ENCODE measurements around the gene PMM1. TPM values are rescaled to one million over a fixed set of nuclear protein-coding genes. Genes with fewer than 3 reads are reported as not detected.

PMM1 gene
- total RNA-seq, 1 experiment from 2014 or later = 30.5 TPM

GRCh38 chr22:41600976-41601375 lies 11.3 kb upstream of the PMM1 start:
- no TSS peak for BruUV-seq (replicated peaks)
- Histone ChIP-seq H3K4me1 (ENCODE audit: control insufficient read depth, insufficient read depth, low read length) (peaks cover 3% of the 10 kb centered on the region), H3K27ac (ENCODE audit: low read length) (no peak overlapping the region), H3K36me3 (ENCODE audit: control insufficient read depth, insufficient read depth, low read length) (no peaks in the 10 kb centered on the region), H3K4me3 (ENCODE audit: low read depth in 2 of 2, low read length in 2 of 2) (no peak overlapping the region), H3K9me3 (ENCODE audit: control insufficient read depth, insufficient read depth, low read depth, low read length) (no peaks in the 10 kb centered on the region), H3K27me3 (ENCODE audit: control insufficient read depth, insufficient read depth, low read length) (no peaks in the 10 kb centered on the region)
- ChIA-PET POLR2A (no interaction called here), CTCF (no interaction called here)
- ATAC-seq = no peak
- TF ChIP-seq SIN3A (IDR thresholded peaks at IDR 0.05; ENCODE audit: borderline replicate concordance, insufficient read depth, low read depth, low read length) (no peak), POLR2AphosphoS5 (IDR thresholded peaks at IDR 0.05; ENCODE audit: low read depth, low read length) (no peak), REST (IDR thresholded peaks at IDR 0.05; ENCODE audit: insufficient read depth in 1 of 2, low read depth in 2 of 2, low read length in 1 of 2) (no peak), CTCF (IDR thresholded peaks at IDR 0.05) (no peak), TCF7L2 (IDR thresholded peaks at IDR 0.05; ENCODE audit: low read depth, low read length) (no peak)
- no peak for DNase-seq (ENCODE audit: low read depth, low spot score)
- intact Hi-C loops (cut with micrococcal nuclease; ENCODE audit: unreplicated experiment) (no loop called here), in situ Hi-C loops (cut with HindIII; ENCODE audit: low pct_unique_long_range_greater_than_20kb, low sequenced_read_pairs) (no loop called here)

- CTCF ChIA-PET = no interaction called here
- H3K36me3 ChIP-seq (ENCODE audit: control insufficient read depth, insufficient read depth, low read length) = no peaks in the 10 kb centered on the region
- in situ Hi-C loops (cut with HindIII; ENCODE audit: low pct_unique_long_range_greater_than_20kb, low sequenced_read_pairs) = no loop called here
- POLR2A ChIA-PET = no interaction called here
- TF ChIP-seq REST (IDR thresholded peaks at IDR 0.05; ENCODE audit: insufficient read depth in 1 of 2, low read depth in 2 of 2, low read length in 1 of 2) (no peak), CTCF (IDR thresholded peaks at IDR 0.05) (no peak), TCF7L2 (IDR thresholded peaks at IDR 0.05; ENCODE audit: low read depth, low read length) (no peak), SIN3A (IDR thresholded peaks at IDR 0.05; ENCODE audit: borderline replicate concordance, insufficient read depth, low read depth, low read length) (no peak), POLR2AphosphoS5 (IDR thresholded peaks at IDR 0.05; ENCODE audit: low read depth, low read length) (no peak)
- no peaks in the 10 kb centered on the region for H3K9me3 ChIP-seq (ENCODE audit: control insufficient read depth, insufficient read depth, low read depth, low read length)
- intact Hi-C loops (cut with micrococcal nuclease; ENCODE audit: unreplicated experiment) = no loop called here
- no peak overlapping the region for H3K27ac ChIP-seq (ENCODE audit: low read length)
- H3K4me1 ChIP-seq (ENCODE audit: control insufficient read depth, insufficient read depth, low read length) = peaks cover 3% of the 10 kb centered on the region
- ATAC-seq (no peak), DNase-seq (ENCODE audit: low read depth, low spot score) (no peak)
- no peak overlapping the region for H3K4me3 ChIP-seq (ENCODE audit: low read depth in 2 of 2, low read length in 2 of 2)
- no TSS peak for BruUV-seq (replicated peaks)
- no peaks in the 10 kb centered on the region for H3K27me3 ChIP-seq (ENCODE audit: control insufficient read depth, insufficient read depth, low read length)
Observed at GRCh38 chr22:41598891-41599635, 9.4 kb upstream of the PMM1 start.
